IgD-negative memory B cell (primary cell): ENCODE results near the gene FAM163B. TPM values are rescaled to one million over a fixed set of nuclear protein-coding genes. Genes with fewer than 3 reads are reported as not detected.

ENCODE experiments used
- H3K27ac Mint-ChIP-seq, 3 donors: one replicate each; pipeline ENCODE4 v1.8.0; 2020 to 2022; ENCODE audit warnings: mild to moderate bottlenecking in 3 of 3, mixed read lengths in 3 of 3, moderate library complexity in 1 of 3
- H3K27me3 Mint-ChIP-seq: one replicate; pipeline ENCODE4 v1.8.0; 2021; ENCODE audit warnings: mixed read lengths
- H3K36me3 Mint-ChIP-seq: one replicate; pipeline ENCODE4 v1.8.0; 2020; ENCODE audit warnings: mild to moderate bottlenecking, mixed read lengths
- H3K4me1 Mint-ChIP-seq, 3 donors: one replicate each; pipeline ENCODE4 v1.8.0; 2020 to 2022; ENCODE audit warnings: mixed read lengths in 3 of 3, mild to moderate bottlenecking in 1 of 3
- H3K4me3 Mint-ChIP-seq, 4 donors: one replicate each; pipeline ENCODE4 v1.8.0; 2020 to 2022; ENCODE audit warnings: mild to moderate bottlenecking in 4 of 4, mixed read lengths in 4 of 4, moderate library complexity in 3 of 4
- H3K9me3 Mint-ChIP-seq, 3 donors: one replicate each; pipeline ENCODE4 v1.8.0; 2020 to 2021; ENCODE audit warnings: mixed read lengths in 3 of 3, mild to moderate bottlenecking in 1 of 3
- polyA plus RNA-seq: library from polyadenylated mRNA; unstranded; fragments of 300-500 nt; fragmentation: Illumina TruSeq; gene quantifications from one replicate; pipeline ENCODE4 v1.2.3, GENCODE V29; 2021

The FAM163B gene
- polyA plus RNA-seq, 1 donor from 2014 or later: not detected

DNA sequence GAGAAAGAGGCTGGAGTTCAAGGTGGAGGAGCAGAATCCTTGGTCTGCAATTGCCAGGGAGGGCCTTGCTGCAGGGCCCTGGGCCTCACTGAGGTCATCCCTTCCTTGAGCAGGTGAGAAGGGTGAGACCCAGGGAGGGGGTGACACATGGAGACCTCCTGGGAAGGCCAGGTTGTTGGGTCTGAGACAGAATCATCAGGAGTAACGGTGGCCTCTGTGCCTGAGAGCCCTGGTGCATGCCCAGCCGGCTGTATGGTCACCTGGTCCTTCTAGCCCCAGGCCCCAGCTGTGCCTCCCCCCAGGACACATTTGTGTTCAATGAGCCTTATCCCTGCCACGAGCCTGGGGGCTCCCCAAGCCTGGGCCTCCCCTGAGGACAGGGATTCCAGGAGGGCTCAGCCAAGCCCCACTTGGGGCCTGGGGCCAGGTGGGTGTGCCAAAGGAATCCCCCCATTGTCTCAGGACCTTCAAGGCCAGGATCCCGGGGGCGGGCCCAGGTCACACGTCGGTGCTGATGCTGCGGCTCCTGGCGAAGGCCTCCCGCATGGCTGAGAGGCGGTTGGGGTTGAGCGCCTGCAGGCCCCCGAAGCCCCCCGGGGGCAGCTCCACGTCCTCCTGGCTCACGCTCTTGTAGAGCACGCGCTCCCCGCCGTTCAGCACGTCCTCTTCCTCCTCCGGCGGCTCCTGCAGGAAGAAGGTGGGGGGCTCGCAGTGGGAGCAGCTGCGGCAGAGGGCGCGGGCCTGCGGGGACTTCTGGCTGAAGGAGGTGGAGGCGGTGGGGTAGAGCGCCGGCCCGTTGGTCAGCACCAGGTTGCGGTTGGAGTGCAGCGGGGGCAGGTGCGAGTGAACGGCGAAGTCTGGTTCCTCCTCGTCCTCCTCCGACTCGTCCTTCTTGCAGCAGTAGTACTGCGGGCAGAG is 30.4 kb downstream of the FAM163B start:
- H3K4me3 Mint-ChIP-seq: peak overlapping the region in 1 of 4 donors; percentile 28
- H3K27ac Mint-ChIP-seq: no peak overlapping the region
- H3K4me1 Mint-ChIP-seq: peaks cover 0 to 6% (median 5%) of the 10 kb centered on the region in 3 donors
- H3K36me3 Mint-ChIP-seq: no peaks in the 10 kb centered on the region
- H3K27me3 Mint-ChIP-seq: peaks cover 67% of the 10 kb centered on the region
- H3K9me3 Mint-ChIP-seq: peaks cover 0 to 1% (median 0%) of the 10 kb centered on the region in 3 donors

GRCh38 chr9:133577737-133578112 is 31.5 kb downstream of the FAM163B start:
- Mint-ChIP-seq H3K4me3 (peak overlapping the region in 2 of 4 donors; percentile 60 to 68), H3K27ac (no peak overlapping the region), H3K36me3 (no peaks in the 10 kb centered on the region), H3K27me3 (peaks cover 64% of the 10 kb centered on the region), H3K9me3 (peaks cover 0 to 1% (median 0%) of the 10 kb centered on the region in 3 donors), H3K4me1 (peaks cover 0 to 6% (median 4%) of the 10 kb centered on the region in 3 donors)

DNA sequence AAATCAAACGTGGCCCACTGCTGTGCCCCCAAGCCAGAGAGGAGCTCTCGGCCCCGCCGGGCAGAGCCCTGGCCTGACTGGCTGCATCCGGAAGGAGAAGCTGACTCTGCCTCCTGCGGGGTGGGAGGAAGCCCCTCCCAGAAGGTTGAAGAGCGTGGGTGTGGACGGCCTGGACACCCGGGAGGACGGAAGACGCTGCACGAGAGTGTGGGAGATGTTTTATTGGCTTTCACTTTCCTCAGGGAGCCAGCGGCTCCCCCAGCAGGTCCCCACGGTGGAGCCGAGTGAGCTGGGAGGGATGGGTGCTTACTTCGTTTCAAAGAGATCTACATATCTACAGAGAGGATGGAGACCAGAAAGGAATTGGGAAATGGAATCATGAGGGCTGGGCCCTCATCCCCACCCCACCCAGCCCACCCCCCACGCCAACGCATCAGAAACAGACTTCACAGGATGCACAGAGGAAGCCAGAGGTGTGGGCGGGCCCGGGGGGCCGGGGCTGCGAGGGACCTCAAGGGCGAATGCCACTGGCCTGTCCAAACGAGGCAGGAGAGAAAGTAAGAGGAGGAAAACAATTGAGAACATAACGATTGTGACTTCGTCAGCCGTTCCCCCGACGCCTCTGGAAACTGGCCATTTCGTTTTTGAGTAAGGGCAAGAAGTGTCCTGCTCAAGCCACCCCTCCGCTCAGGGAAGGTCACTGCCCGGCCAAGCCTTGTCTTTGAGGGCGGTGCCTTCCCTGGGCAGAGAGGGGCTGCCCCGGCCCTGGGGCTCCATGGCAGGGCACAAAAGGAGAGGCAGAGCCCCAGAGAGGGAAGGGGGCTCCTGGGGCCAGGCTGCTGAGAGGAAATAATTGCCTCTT is 32.1 kb downstream of the FAM163B start:
- Mint-ChIP-seq H3K9me3 (peaks cover 0 to 1% (median 0%) of the 10 kb centered on the region in 3 donors), H3K27ac (no peak overlapping the region), H3K4me1 (peaks cover 0 to 6% (median 4%) of the 10 kb centered on the region in 3 donors), H3K4me3 (peak overlapping the region in 2 of 4 donors; percentile 60 to 70), H3K27me3 (peaks cover 58% of the 10 kb centered on the region), H3K36me3 (no peaks in the 10 kb centered on the region)

DNA sequence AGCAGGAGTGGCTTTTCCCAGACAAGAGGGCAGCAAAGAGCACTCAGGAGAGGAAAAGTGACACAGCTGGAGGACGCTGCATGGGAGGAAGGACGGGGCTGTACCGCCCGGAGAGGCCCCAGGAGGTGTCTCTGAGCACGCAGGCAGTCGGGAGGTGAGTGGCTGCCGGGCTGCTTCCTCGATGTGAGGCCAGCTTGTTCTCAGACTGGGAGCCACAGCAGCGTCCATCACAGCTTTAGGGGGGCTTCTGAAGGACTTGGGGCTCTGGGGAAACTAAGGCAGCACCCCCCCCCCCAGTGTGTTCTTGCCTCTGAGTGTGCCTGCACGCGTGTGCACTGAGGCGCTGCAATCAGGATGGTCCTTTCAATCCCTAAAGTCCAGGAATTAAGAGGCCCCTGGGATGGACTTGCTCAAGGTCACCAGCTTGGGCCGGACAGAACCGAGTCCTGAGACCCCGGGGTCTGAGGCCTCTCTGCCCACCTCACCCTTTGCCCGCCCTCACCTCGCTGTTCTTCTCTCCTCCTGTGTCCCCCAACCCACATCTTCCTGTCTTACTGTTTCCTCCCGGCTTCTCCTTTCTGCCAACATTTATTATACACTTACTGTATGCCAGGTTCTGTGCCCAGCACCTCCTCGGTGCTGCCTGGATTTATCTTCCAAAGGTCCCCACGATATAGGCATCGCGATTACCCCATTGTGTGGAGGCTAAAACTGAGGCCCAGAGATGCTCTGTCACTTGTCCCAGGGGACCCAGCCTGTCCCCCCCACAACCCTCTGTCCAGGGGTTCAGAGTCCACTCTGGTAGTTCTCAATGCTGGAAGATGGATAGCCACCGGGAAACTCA is 32.9 kb downstream of the FAM163B start:
- H3K27me3 Mint-ChIP-seq: peaks cover 50% of the 10 kb centered on the region
- H3K4me3 Mint-ChIP-seq: no peak overlapping the region
- peaks cover 0 to 6% (median 4%) of the 10 kb centered on the region in 3 donors for H3K4me1 Mint-ChIP-seq
- no peak overlapping the region for H3K27ac Mint-ChIP-seq
- no peaks in the 10 kb centered on the region for H3K36me3 Mint-ChIP-seq
- H3K9me3 Mint-ChIP-seq: peaks cover 0 to 1% (median 0%) of the 10 kb centered on the region in 3 donors

DNA sequence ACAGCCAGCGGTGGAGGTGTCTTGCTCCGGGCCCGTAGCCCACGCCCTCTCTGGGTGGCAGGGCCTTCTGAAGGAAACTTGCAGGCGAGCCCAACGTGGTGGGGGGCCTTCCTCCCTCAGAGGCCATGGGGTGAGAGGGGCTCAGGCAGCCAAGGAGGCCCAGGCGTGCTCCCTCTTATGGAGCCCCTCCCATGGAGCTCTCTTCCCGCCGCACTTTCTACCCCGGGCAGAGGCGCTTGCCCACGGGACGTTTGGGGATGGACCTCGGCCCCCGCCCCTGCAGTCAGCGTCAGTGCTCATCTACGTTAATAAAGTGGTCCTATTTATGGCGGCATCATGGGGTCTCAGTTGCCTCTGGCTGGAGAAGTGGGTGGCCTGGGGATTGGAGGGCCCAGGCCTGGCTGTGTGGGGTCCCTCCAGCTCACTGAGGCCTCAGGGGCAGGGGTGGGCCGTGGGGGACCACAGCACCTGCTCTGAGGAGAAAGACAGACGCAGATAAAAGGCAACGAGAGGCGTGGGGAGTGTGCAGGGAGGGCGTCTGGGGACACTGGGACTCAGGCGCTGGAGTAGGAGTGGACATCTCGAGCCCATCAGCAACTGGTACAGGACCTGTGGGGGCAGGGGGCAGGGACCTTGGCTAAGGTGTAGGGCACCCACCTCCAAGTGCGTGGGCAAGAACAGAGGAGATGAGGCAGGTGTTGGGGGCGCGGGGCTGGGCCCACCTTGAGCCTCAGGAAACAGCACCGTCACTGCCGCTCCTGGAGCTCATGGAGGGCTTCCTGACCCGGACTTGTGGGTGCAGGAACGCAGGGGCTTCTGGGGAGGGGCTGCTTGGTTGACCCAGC is 33.8 kb downstream of the FAM163B start:
- H3K4me3 Mint-ChIP-seq: no peak overlapping the region
- no peaks in the 10 kb centered on the region for H3K36me3 Mint-ChIP-seq
- peaks cover 0 to 6% (median 4%) of the 10 kb centered on the region in 3 donors for H3K4me1 Mint-ChIP-seq
- H3K9me3 Mint-ChIP-seq: peaks cover 0 to 1% (median 0%) of the 10 kb centered on the region in 3 donors
- no peak overlapping the region for H3K27ac Mint-ChIP-seq
- H3K27me3 Mint-ChIP-seq: peaks cover 42% of the 10 kb centered on the region

DNA sequence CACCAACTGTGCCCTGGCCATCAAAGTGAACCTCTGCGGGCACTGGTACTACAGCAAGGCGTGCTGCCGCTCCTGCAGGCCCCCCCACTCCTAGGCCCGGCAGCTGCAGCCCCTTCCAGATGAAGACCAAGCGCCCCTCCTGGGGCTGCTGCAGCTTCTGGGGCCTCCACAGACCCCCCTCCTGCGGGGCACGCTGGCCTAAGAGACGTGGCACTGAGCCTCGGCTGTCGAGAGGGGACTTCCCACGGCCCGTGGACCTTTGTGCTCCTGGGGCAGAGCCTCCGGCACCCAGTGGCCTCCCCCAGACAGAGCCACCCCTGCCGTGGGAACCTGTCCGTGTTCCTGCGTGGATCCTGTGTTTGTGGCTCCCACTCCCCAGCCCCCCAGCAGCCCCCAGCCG is 34.4 kb downstream of the FAM163B start:
- H3K4me3 Mint-ChIP-seq: no peak overlapping the region
- H3K9me3 Mint-ChIP-seq: peaks cover 0 to 1% (median 0%) of the 10 kb centered on the region in 3 donors
- H3K4me1 Mint-ChIP-seq: peaks cover 0 to 6% (median 4%) of the 10 kb centered on the region in 3 donors
- H3K27ac Mint-ChIP-seq: no peak overlapping the region
- H3K36me3 Mint-ChIP-seq: no peaks in the 10 kb centered on the region
- peaks cover 42% of the 10 kb centered on the region for H3K27me3 Mint-ChIP-seq

DNA sequence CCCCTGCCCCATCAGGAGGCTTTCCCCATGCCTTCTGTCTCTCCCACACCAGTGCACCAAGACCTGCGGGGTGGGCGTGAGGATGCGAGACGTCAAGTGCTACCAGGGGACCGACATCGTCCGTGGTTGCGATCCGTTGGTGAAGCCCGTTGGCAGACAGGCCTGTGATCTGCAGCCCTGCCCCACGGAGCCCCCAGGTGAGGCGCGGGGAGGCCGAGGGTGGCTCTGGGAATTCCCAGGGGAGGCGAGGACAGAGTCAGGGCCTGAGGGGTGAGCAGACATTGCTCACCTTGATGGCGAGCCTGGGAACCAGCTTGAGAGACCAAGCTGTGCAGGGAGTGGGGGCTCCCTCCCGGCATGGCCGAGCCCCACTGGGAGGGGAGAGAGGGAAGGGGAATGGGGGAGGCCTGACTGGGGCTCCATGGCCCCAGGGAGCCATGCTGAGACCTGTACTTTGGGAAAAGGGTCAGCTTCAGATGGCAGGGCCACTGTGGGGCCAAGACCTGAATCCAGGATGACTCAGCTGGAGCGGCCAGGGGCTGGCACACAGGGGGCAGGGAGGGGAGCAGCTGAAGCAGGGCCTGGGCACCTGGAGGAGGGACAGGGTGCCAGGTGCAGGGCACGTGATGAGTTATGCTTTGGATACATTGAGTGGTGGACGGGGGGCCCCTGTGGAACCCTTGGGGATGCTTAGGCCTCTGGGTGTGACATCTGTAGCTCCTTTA is 35.2 kb downstream of the FAM163B start:
- peaks cover 0 to 6% (median 4%) of the 10 kb centered on the region in 3 donors for H3K4me1 Mint-ChIP-seq
- peaks cover 0 to 1% (median 0%) of the 10 kb centered on the region in 3 donors for H3K9me3 Mint-ChIP-seq
- no peak overlapping the region for H3K4me3 Mint-ChIP-seq
- no peak overlapping the region for H3K27ac Mint-ChIP-seq
- H3K36me3 Mint-ChIP-seq: no peaks in the 10 kb centered on the region
- peaks cover 37% of the 10 kb centered on the region for H3K27me3 Mint-ChIP-seq

DNA sequence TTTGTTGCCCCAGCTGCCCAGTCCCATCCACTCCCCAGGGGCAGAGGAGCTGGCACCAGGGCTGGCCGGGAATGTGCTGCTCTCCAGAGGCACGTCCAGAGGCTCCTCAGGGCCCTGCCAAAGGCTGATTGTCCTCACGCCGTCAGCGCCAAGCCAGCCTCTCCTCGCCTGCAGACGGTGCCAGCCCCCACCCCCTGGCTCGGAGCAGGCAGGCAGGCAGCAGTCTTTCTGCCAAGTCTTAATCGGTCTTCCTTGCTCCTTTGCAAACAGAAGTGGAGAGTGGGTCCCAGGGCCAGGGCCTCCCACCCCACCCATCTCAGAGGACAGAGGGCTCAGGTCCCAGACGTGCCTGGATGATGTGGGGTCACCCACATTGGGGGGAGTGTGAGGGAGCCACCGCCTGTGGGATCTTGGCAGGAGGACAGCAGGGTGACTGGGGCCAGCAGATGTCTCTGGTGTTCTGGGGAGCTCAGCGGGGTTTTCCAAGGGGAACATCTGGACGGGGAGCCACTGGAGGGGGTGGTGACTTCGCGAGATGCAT is 36.3 kb downstream of the FAM163B start:
- Mint-ChIP-seq H3K4me1 (peaks cover 0 to 7% (median 4%) of the 10 kb centered on the region in 3 donors), H3K36me3 (no peaks in the 10 kb centered on the region), H3K27ac (no peak overlapping the region)

GRCh38 chr9:133571896-133572595 is 37.1 kb downstream of the FAM163B start:
- Mint-ChIP-seq H3K36me3 (no peaks in the 10 kb centered on the region), H3K27ac (no peak overlapping the region), H3K9me3 (peaks cover 0 to 1% (median 0%) of the 10 kb centered on the region in 3 donors), H3K4me1 (peaks cover 0 to 7% (median 4%) of the 10 kb centered on the region in 3 donors), H3K4me3 (no peak overlapping the region), H3K27me3 (peaks cover 33% of the 10 kb centered on the region)

More for the DNA sequence above, 36.3 kb downstream of the FAM163B start:
- no peak overlapping the region for H3K4me3 Mint-ChIP-seq
- H3K9me3 Mint-ChIP-seq: peaks cover 0 to 1% (median 0%) of the 10 kb centered on the region in 3 donors
- H3K27me3 Mint-ChIP-seq: peaks cover 36% of the 10 kb centered on the region

GRCh38 chr9:133571391-133571890 is 37.7 kb downstream of the FAM163B start:
- H3K27me3 Mint-ChIP-seq: peaks cover 27% of the 10 kb centered on the region
- peaks cover 0 to 2% (median 0%) of the 10 kb centered on the region in 3 donors for H3K4me1 Mint-ChIP-seq
- no peak overlapping the region for H3K4me3 Mint-ChIP-seq
- no peaks in the 10 kb centered on the region for H3K36me3 Mint-ChIP-seq
- no peak overlapping the region for H3K27ac Mint-ChIP-seq
- H3K9me3 Mint-ChIP-seq: peaks cover 0 to under 1% (median 0%) of the 10 kb centered on the region in 3 donors

DNA sequence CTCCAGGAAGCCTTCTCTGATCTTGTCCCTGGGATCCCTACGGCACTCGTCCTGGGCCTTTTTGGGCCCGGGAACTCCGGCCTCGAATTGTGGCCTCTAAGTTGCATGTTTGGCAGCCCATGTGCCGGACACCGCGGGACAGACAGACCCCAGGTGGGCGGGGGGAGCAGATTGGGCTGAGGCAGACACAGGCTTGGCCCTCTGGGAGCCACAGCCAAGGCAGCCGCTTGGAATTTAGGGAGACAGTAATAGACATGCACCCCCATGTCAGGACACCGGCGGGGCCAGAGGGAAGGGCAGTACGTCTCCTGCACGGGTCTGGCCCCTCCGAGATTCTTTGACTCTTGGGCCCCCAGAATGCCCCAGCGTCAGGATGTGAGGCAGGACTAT is 38.5 kb downstream of the FAM163B start:
- no peak overlapping the region for H3K27ac Mint-ChIP-seq
- H3K4me1 Mint-ChIP-seq: peaks cover 0 to 1% (median 0%) of the 10 kb centered on the region in 3 donors
- H3K4me3 Mint-ChIP-seq: no peak overlapping the region
- no peaks in the 10 kb centered on the region for H3K36me3 Mint-ChIP-seq
- no peaks in the 10 kb centered on the region for H3K9me3 Mint-ChIP-seq
- peaks cover 22% of the 10 kb centered on the region for H3K27me3 Mint-ChIP-seq
